ENCODE results near the gene PIGO. TPM values are rescaled to one million over a fixed set of nuclear protein-coding genes. Genes with fewer than 3 reads are reported as not detected.
A peak's percentile ranks its signal among the peaks of the same experiment; 100 is the strongest.

The PIGO gene
- total and polyA plus RNA-seq, 9 of the 15 experiments (the other 6 are each of a cell fraction or from before 2014, with no cell fraction given) = 5.4 to 13.7 (median 9.7) TPM

DNA sequence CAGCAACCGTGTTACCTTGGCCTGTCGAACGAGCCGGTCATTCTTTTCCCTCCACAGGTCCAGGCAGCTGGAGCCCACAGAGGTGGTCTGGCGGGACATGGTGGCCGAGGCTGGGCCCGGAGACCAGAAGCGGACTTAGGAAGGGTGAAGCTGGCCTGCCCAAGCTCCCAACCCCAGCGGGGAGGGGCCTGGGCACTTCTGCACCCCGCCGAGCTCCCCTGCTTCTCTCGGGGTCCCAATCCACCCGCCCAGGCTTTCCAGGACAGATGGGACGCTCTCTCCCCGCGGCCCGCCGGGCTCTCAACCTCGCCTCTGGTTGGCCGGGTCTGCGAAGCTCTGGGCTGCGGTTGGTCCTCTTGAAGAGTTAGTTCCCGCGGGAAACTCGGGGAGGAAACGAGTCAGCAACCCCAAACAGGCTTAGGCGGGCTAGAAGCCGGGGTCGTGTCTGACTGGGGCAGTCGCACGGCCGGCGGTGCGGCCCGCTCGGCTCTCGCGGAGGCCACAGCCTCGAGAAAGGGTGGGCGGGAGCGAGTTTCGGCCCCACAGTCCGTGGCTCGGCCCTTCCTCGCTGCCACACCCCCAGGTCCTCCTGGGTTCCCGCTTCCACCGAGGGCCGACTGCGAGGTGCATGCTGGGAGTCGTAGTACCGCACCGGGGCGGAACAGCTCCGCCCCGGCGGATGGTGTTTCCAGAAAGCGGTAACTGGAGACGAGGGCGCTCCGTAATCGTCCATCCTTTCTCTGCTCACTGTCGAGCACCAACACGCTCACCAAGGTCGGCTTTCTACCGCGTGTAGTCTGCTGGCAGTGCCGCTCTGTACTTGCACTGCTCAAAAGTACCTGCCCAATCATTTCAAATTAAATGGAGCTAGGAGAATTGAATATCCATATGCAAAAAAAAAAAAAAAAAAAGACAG lies 16.7 kb downstream of the PIGO start, which contains the start of gene FANCG (continued):
- TF ChIP-seq CCNT2 (IDR thresholded peaks at IDR 0.05; ENCODE audit: borderline replicate concordance, extremely low read depth, insufficient read length, low read depth, low read length) (peak; percentile 73), HDAC1 (IDR thresholded peaks at IDR 0.05) (peak in 1 of 2 experiments; percentile 78; a peak in 2 of 4 replicates), ADNP (tag; IDR thresholded peaks at IDR 0.05) (no peak), NRF1 (conservative IDR thresholded peaks at IDR 0.05 in 1 of 2, IDR thresholded peaks at IDR 0.05 in 1 of 2) (peak; percentile 33 to 46; a peak in 2 of 4 replicates), SAFB (IDR thresholded peaks at IDR 0.05; ENCODE audit: borderline replicate concordance, low read depth, low read length) (peak; percentile 61; the same call in 1 of the 2 replicates), ZBTB17 (CRISPR knock-in tag; IDR thresholded peaks at IDR 0.05) (no peak), ZNF76 (CRISPR knock-in tag; IDR thresholded peaks at IDR 0.05; ENCODE audit: borderline replicate concordance) (0 out of 2 replicates have a peak, but pooled peaks have one; percentile 21), SAP30 (IDR thresholded peaks at IDR 0.05; ENCODE audit: borderline replicate concordance, insufficient read depth, low read depth, low read length, poor library complexity, severe bottlenecking) (peak; percentile 72), RBM22 (IDR thresholded peaks at IDR 0.05; ENCODE audit: low read depth, low read length, poor library complexity, severe bottlenecking) (peak; percentile 26), HSF4 (CRISPR knock-in tag; IDR thresholded peaks at IDR 0.05; ENCODE audit: borderline replicate concordance) (no peak), SNRNP70 (optimal IDR thresholded peaks at IDR 0.05; ENCODE audit: low read depth, low read length) (no peak), SOX6 (IDR thresholded peaks at IDR 0.05) (peak; percentile 37; the same call in 1 of the 2 replicates), ZNF445 (CRISPR knock-in tag; IDR thresholded peaks at IDR 0.05; ENCODE audit: low read depth) (peak; percentile 14; the same call in 1 of the 2 replicates), CREM (IDR thresholded peaks at IDR 0.05; ENCODE audit: low read depth) (peak; percentile 63; the same call in 1 of the 2 replicates)
- TF ChIP-seq, protein P1, sequence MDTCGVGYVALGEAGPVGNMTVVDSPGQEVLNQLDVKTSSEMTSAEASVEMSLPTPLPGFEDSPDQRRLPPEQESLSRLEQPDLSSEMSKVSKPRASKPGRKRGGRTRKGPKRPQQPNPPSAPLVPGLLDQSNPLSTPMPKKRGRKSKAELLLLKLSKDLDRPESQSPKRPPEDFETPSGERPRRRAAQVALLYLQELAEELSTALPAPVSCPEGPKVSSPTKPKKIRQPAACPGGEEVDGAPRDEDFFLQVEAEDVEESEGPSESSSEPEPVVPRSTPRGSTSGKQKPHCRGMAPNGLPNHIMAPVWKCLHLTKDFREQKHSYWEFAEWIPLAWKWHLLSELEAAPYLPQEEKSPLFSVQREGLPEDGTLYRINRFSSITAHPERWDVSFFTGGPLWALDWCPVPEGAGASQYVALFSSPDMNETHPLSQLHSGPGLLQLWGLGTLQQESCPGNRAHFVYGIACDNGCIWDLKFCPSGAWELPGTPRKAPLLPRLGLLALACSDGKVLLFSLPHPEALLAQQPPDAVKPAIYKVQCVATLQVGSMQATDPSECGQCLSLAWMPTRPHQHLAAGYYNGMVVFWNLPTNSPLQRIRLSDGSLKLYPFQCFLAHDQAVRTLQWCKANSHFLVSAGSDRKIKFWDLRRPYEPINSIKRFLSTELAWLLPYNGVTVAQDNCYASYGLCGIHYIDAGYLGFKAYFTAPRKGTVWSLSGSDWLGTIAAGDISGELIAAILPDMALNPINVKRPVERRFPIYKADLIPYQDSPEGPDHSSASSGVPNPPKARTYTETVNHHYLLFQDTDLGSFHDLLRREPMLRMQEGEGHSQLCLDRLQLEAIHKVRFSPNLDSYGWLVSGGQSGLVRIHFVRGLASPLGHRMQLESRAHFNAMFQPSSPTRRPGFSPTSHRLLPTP (IDR thresholded peaks at IDR 0.05; ENCODE audit: borderline replicate concordance, extremely low read depth, insufficient read length) = no peak
- TF ChIP-seq, protein P2, sequence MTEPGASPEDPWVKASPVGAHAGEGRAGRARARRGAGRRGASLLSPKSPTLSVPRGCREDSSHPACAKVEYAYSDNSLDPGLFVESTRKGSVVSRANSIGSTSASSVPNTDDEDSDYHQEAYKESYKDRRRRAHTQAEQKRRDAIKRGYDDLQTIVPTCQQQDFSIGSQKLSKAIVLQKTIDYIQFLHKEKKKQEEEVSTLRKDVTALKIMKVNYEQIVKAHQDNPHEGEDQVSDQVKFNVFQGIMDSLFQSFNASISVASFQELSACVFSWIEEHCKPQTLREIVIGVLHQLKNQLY (CRISPR knock-in tag; conservative IDR thresholded peaks at IDR 0.05) = no peak

Measured in K562 (cell line).